Fibroblast of skin of abdomen (primary cell): ENCODE results near the gene CCSER2.
"Not testable (repeated sequence)": the region's sequence is repeated elsewhere in the genome, so short reads cannot be mapped to it uniquely, and the experiment has no call there.

Source experiments
- DNase-seq: peaks from one replicate; pipeline ENCODE4 v3.0.0-alpha.2; 2013

The CCSER2 gene

DNA sequence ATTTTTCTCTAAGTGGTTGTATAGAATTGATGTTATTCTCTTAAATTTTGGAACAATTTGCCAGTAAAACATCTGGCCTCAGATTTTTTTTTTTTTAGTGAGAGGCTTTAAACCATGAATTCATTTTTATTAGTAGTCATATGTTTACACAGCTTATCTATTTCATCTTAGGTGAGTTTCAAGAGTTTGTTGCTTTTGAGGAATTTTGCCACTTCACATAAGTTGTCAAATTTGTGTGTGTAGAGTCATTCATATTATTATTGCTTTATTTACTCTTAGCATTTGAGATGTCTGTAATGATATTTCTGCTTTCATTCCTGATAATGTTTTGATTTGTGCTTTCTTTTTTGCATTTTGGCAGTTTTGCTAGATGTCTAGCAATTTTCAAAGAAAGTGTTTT, 132.1 kb downstream of the CCSER2 start:
- no peak for DNase-seq

DNA sequence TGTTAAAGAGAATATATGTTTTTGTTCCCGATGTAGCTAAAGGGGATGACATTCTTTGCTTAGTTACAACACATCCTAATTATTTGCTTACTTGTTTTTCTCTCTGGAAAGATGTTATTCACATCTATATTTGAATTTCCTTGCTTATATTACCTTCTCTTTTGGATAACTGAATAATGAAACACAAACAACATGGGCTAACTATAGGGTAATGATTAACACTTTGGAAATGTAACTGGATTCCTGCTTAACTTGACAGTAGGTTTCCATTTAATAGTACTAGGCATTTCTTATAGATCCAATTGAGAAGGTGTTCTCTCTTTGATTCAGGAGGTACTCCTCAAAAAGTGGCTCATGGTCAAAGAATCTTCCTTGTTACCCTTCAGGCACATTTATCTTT, 141.1 kb downstream of the CCSER2 start:
- DNase-seq, result peak; percentile 1

GRCh38 chr10:84473136-84473535, 144.7 kb downstream of the CCSER2 start:
- no peak for DNase-seq

GRCh38 chr10:84477398-84478128, 149.2 kb downstream of the CCSER2 start:
- DNase-seq, result peak; percentile 5

GRCh38 chr10:84478151-84478550, 149.8 kb downstream of the CCSER2 start:
- peak; percentile 13 for DNase-seq

DNA sequence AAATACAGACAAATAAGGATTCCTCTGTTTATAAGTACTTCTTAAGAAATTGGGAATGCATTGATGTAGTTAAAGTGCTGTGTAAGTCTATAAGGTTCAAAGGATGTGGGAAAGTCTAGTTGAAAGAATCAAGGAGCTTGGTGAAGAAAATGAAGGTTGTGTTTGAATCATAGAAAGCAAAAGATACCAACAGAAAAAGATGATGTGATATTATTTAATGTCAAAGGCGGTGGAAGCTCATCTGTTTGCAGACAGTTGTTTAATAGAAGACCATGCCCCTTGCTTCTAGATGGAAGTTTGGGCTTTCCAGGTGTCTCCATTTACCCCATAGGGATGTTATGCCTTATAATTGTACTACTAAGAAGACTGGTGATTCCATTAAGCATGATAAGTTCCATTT, 150.3 kb downstream of the CCSER2 start:
- no peak for DNase-seq

DNA sequence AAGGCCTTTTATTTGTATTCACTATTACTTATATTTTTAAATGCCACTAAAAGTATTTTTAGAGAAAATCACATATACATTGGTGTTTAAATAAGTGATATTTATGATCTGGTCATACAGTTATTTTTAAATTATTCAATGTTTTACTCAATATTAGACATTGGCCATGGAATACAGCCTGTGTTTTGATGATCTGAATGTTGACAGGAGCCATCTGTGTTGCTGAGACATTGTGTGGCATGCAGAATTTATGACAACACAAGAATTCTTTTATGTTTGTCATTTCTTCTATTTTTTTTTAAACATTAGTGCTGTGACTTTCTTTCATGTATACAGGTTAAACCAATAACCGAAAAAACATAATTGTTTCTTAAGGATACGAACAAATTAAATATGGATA, 156.2 kb downstream of the CCSER2 start:
- DNase-seq, result no peak

DNA sequence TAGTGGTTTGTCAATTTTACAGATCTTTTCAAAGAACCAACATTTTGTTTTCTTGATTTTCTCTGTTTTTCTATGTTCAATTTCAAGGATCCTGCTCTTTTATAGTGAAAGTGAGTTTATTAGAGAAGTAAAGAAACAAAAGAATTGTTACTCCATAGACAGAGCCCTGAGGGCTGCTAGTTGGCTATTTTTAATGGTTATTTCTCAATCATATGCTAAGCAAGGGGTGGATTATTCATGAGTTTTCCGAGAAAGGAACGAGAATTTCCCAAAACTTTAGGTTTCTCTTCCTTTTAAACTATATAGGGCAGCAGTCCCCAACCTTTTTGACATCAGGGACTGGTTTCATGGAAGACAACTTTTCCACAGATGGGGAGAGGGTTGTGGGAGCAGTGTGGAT, 165.0 kb downstream of the CCSER2 start:
- DNase-seq, result no peak

- peak; percentile 25 for DNase-seq
Observed at GRCh38 chr10:84493951-84494848, 165.8 kb downstream of the CCSER2 start.

GRCh38 chr10:84494849-84495180, 166.4 kb downstream of the CCSER2 start:
- no peak for DNase-seq

DNA sequence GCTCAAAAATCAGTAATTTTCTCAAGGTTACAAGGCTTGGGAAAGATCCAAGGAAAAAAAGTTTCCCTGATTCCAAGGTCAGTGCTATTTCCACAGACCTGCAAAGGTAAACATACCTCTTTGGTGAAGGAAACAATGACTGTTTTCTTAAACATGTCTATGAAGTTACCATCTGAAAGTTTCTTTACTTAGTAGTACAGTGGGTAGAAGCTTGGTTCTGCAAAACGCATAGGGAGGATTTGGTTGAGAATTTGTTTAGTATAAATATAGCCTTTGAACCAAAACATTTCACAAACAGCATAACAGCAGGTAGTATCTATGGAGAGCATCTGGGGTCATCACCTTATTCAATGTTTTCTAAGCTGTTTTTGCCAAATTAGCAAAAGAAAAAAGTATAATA, 169.6 kb downstream of the CCSER2 start:
- no peak for DNase-seq

GRCh38 chr10:84499039-84499438, 170.7 kb downstream of the CCSER2 start:
- DNase-seq, result not testable (repeated sequence)

GRCh38 chr10:84499846-84500245, 171.5 kb downstream of the CCSER2 start:
- DNase-seq, result no peak

DNA sequence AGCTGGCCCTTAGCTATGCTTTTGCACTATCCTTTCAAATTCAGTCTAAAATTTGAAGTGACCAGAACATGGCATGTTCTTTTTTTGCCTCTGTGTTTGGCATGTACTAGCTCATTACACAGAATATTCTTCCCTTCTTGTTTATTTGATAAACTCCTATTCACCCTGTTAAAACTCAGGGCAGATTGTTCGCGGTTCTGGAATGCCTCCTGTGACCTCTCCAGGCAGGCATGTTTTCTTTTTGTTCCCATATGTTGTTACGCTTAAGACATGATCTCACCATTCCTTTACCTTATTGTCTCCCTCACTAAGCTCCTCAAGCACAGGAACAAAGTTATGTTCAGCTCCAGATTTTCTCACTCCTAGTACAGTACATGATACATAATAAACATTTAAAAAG, 181.7 kb downstream of the CCSER2 start:
- DNase-seq, result peak; percentile 57

DNA sequence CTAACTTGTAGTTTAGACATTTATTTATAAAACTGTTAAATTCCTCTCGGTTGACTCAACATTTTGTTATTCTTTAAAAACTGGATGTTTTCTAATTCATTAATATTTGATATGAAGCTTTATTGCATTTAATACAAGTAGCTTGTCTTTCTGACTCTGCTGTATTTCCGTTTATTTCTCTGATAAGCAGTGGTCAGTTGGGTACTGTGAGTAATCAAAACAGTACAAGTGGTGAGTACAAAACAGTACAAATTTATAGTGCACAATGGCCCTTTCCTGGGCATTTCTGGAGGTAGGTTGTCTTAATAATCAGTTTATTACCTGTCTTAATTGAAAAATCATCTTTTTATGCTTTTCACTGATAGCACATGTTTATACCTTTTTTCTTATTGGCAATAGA, 182.7 kb downstream of the CCSER2 start:
- DNase-seq, result no peak

- DNase-seq, result no peak
Observed at GRCh38 chr10:84511709-84512285, 183.4 kb downstream of the CCSER2 start.

GRCh38 chr10:84517554-84517953, 189.2 kb downstream of the CCSER2 start:
- DNase-seq, result no peak

GRCh38 chr10:84519235-84519634, 190.8 kb downstream of the CCSER2 start:
- no peak for DNase-seq

DNA sequence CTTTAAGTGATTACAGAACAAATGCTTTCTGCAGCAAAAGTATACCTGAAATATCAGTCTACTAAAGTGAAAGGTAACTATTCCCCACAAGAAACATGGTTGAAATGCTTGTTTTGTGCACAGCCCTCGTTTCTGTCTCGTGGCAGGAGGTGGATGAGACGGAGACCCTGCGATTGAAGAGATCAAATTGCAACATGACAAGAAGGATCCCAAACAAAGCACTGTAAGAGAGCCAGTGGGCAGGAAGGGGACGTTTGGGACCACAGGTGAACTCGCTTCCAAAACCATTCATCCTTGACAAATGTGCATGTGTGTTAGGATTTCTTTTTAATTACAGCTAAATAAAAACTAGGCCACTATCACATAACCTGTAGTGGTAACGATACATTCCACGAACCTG, 192.6 kb downstream of the CCSER2 start:
- no peak for DNase-seq

DNA sequence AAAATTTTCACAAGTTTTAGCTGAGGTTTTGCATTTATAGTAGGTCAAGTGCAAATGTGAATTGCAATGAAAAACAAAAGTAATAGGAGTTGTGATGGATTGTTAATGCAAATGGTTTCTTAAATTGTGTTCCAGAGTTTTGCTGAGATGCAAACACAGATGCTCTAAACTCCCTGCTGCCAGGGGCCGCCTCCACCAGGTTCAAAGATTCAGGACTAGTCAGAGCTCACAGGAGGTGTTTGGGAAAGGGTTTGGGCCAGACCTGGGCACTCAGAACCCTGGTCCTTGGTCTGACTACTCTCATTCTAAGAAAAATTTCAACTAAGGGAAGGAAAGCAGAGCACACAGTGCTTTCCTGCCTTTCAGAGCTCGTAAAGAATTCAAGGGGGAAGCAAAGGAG, 193.1 kb downstream of the CCSER2 start:
- no peak for DNase-seq

DNA sequence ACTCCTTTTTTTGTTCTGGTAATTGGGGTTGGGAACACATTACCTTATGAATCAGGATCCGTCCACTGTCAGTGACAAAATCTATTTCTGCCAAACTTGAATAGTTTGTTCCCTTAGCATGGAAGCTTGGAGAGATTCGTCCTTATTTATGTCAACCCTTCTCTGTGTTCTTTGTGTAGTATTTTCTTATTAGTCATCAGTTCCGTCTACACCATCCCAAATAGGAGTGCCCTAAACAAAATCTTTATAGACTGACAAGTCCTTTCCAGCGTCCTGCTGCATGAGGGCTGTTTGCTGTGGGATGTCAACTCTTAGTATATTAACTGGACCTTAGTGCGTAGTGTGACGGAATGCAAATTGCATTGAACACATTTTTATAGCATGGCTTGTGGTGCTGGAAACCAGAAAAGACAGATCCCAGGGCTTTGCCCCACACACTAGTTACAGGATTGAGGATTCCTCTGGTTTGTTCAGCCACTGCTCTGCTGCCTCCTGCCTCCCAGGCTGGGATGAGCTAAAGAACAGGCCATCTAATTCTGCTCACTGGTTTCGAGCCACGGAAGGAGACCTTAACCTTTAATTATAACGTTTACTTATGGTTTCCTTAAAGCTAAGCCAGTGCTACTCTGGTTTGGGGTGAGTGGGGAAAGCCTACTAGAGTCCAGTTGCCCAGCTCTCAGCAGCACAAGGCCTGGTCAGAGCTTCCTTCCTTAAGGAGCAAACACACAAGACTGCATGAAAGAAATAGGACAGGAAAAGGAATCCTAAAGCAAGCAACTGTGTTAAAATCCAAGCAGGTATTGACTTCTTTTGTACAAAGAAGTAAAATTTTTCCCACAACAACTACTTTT, 194.4 kb downstream of the CCSER2 start:
- DNase-seq, result no peak

DNA sequence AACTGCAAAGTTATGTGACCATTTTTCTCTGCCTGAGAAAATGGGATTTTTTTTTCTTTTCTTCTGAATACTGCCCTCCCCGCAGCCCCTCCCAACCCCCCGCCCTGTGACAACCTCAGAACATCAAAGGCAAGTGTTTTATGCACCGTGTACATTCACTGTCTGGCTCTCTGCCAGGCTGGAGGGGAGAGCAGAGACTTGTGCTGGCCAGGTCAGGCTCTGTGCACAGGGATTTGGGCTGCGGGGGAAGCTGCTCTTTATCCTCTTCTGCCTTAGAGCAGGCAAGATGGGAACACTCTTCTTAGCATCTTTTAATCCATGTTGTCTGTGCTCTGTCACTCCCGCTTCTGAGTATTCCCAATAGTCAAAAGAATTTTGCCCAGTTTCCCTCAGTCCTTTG, 195.1 kb downstream of the CCSER2 start:
- DNase-seq, result no peak

DNA sequence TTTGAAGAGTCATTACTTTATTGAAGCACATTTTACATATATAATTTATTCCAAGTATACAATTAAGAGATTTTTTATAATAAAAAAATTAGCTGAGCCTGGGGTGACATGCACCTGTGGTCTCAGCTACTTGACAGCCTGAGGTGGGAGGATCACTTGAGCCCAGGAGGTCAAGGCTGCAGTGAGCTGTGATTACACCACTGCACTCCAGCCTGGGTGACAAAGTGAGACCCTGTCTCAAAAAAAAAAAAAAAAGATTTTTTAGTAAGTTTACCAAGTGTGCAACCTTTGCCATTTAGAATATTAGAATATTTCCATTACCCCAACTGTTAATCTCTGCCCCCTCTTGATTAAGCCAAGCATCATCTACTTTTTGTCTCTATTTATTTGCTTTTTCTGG, 196.0 kb downstream of the CCSER2 start:
- DNase-seq, result no peak
